Keratinocyte (primary cell): ENCODE data around the gene BOLA3.

Experiments
- CTCF ChIP-seq, 3 experiments: IDR thresholded peaks in 1 of 3; conservative IDR thresholded peaks in 1 of 3; optimal IDR thresholded peaks in 1 of 3; 2 replicates in 2 of 3; 3 replicates in 1 of 3; pipeline versions ENCODE3 to v1.5.1; 2011; ENCODE audit warnings: low read length in 3 of 3, mild to moderate bottlenecking in 3 of 3, moderate library complexity in 2 of 3, control low read depth in 1 of 3, inconsistent platforms in 1 of 3; ENCODE audit not compliant: insufficient read depth in 2 of 3; ENCODE audit errors: extremely low read depth in 1 of 3
- EZH2 ChIP-seq: IDR thresholded peaks from one replicate; pipeline ENCODE4 v1.6.1; 2012; ENCODE audit warnings: inconsistent platforms, mild to moderate bottlenecking, low read length, moderate library complexity

- no peak for TF ChIP-seq CTCF (optimal IDR thresholded peaks at IDR 0.05 in 1 of 3, IDR thresholded peaks at IDR 0.05 in 1 of 3, conservative IDR thresholded peaks at IDR 0.05 in 1 of 3; ENCODE audit: extremely low read depth in 1 of 3, insufficient read depth in 2 of 3, low read length in 3 of 3)
- no peak for TF ChIP-seq EZH2
Observed at GRCh38 chr2:74093840-74094239, 53.9 kb downstream of the BOLA3 start.
